ENCODE data around the gene ITFG1. TPM values are rescaled to one million over a fixed set of nuclear protein-coding genes. Genes with fewer than 3 reads are reported as not detected.

ITFG1 gene
- total and polyA plus RNA-seq, 4 experiments from 2014 or later: 26.1 to 31.3 (median 28.3) TPM

- POLR2A ChIA-PET (ENCODE audit: partially characterized antibody): no interaction called here
Measured at GRCh38 chr16:47316442-47317015, 144.3 kb downstream of the ITFG1 start.

GRCh38 chr16:47311738-47312505, 148.9 kb downstream of the ITFG1 start:
- Histone ChIP-seq H3K9me3 (ENCODE audit: control insufficient read depth in 1 of 2, low read length in 2 of 2) (no peaks in the 10 kb centered on the region), H3K27ac (ENCODE audit: low read depth, low read length) (no peak overlapping the region), H3K27me3 (ENCODE audit: insufficient read depth, low read length) (no peaks in the 10 kb centered on the region), H3K4me1 (ENCODE audit: insufficient read depth, low read length) (no peaks in the 10 kb centered on the region), H3K4me3 (ENCODE audit: low read length in 2 of 2) (no peak overlapping the region), H3K36me3 (ENCODE audit: insufficient read depth, low read length) (no peaks in the 10 kb centered on the region)
- H3K36me3 Mint-ChIP-seq: peaks cover 30 to 40% of the 10 kb centered on the region in 2 donors
- no peak for DNase-seq
- POLR2A ChIA-PET (ENCODE audit: partially characterized antibody): no interaction called here
- intact Hi-C loops (cut with micrococcal nuclease): no loop called here
- peak overlapping the region in 1 of 8 donors; percentile 15 for H3K4me3 Mint-ChIP-seq
- H3K4me1 Mint-ChIP-seq: no peaks in the 10 kb centered on the region
- H3K27me3 Mint-ChIP-seq: no peaks in the 10 kb centered on the region
- CTCF ChIA-PET (ENCODE audit: partially characterized antibody): no interaction called here
- H3K27ac Mint-ChIP-seq: no peak overlapping the region
- H3K9me3 Mint-ChIP-seq: no peaks in the 10 kb centered on the region

More at GRCh38 chr16:47316442-47317015, 144.3 kb downstream of the ITFG1 start:
- no peaks in the 10 kb centered on the region for H3K27me3 ChIP-seq (ENCODE audit: insufficient read depth, low read length)
- intact Hi-C loops (cut with micrococcal nuclease): no loop called here
- CTCF ChIA-PET (ENCODE audit: partially characterized antibody): no interaction called here
- no peaks in the 10 kb centered on the region for H3K9me3 Mint-ChIP-seq
- DNase-seq: no peak
- H3K36me3 ChIP-seq (ENCODE audit: insufficient read depth, low read length): no peaks in the 10 kb centered on the region
- H3K27ac Mint-ChIP-seq: no peak overlapping the region
- H3K27me3 Mint-ChIP-seq: no peaks in the 10 kb centered on the region
- H3K36me3 Mint-ChIP-seq: peaks cover 1 to 11% of the 10 kb centered on the region in 2 donors
- H3K4me3 Mint-ChIP-seq: no peak overlapping the region
- H3K4me3 ChIP-seq (ENCODE audit: low read length in 2 of 2): no peak overlapping the region
- no peaks in the 10 kb centered on the region for H3K4me1 ChIP-seq (ENCODE audit: insufficient read depth, low read length)
- peaks cover 0 to 2% (median 0%) of the 10 kb centered on the region in 4 donors for H3K4me1 Mint-ChIP-seq
- no peaks in the 10 kb centered on the region for H3K9me3 ChIP-seq (ENCODE audit: control insufficient read depth in 1 of 2, low read length in 2 of 2)
- H3K27ac ChIP-seq (ENCODE audit: low read depth, low read length): no peak overlapping the region

- Histone ChIP-seq H3K27ac (ENCODE audit: low read depth, low read length) (no peak overlapping the region), H3K9me3 (ENCODE audit: control insufficient read depth in 1 of 2, low read length in 2 of 2) (no peaks in the 10 kb centered on the region), H3K4me3 (ENCODE audit: low read length in 2 of 2) (no peak overlapping the region), H3K36me3 (ENCODE audit: insufficient read depth, low read length) (no peaks in the 10 kb centered on the region), H3K27me3 (ENCODE audit: insufficient read depth, low read length) (no peaks in the 10 kb centered on the region), H3K4me1 (ENCODE audit: insufficient read depth, low read length) (no peaks in the 10 kb centered on the region)
- Mint-ChIP-seq H3K4me3 (no peak overlapping the region), H3K27me3 (no peaks in the 10 kb centered on the region), H3K4me1 (no peaks in the 10 kb centered on the region), H3K9me3 (no peaks in the 10 kb centered on the region), H3K36me3 (peaks cover 30 to 42% of the 10 kb centered on the region in 2 donors), H3K27ac (no peak overlapping the region)
- DNase-seq: no peak
- ChIA-PET POLR2A (ENCODE audit: partially characterized antibody) (no interaction called here), CTCF (ENCODE audit: partially characterized antibody) (no interaction called here)
- intact Hi-C loops (cut with micrococcal nuclease): no loop called here
Measured at GRCh38 chr16:47310792-47311211, 150.1 kb downstream of the ITFG1 start.

GRCh38 chr16:47309581-47310312, 151.1 kb downstream of the ITFG1 start:
- intact Hi-C loops (cut with micrococcal nuclease): no loop called here
- no peak overlapping the region for H3K27ac Mint-ChIP-seq
- CTCF ChIA-PET (ENCODE audit: partially characterized antibody): interaction anchor here (0.7 kb wide), 2 partner anchors 29 to 645 kb away, joined by 3 read pairs; no protein-coding TSS in a partner anchor

GRCh38 chr16:47308601-47309000, 152.3 kb downstream of the ITFG1 start:
- CTCF ChIA-PET (ENCODE audit: partially characterized antibody): interaction anchor here (0.7 kb wide), 1 partner anchor 28 kb away, joined by 3 read pairs; no protein-coding TSS in a partner anchor
- no peak overlapping the region for H3K27ac Mint-ChIP-seq
- no peaks in the 10 kb centered on the region for H3K27me3 ChIP-seq (ENCODE audit: insufficient read depth, low read length)
- no peak overlapping the region for H3K27ac ChIP-seq (ENCODE audit: low read depth, low read length)
- H3K9me3 ChIP-seq (ENCODE audit: control insufficient read depth in 1 of 2, low read length in 2 of 2): no peaks in the 10 kb centered on the region
- H3K4me1 ChIP-seq (ENCODE audit: insufficient read depth, low read length): no peaks in the 10 kb centered on the region
- H3K4me1 Mint-ChIP-seq: no peaks in the 10 kb centered on the region
- intact Hi-C loops (cut with micrococcal nuclease): no loop called here
- H3K36me3 ChIP-seq (ENCODE audit: insufficient read depth, low read length): no peaks in the 10 kb centered on the region
- no peak for DNase-seq
- no peaks in the 10 kb centered on the region for H3K27me3 Mint-ChIP-seq
- POLR2A ChIA-PET (ENCODE audit: partially characterized antibody): no interaction called here
- H3K36me3 Mint-ChIP-seq: peaks cover 45 to 49% of the 10 kb centered on the region in 2 donors
- no peak overlapping the region for H3K4me3 ChIP-seq (ENCODE audit: low read length in 2 of 2)
- no peaks in the 10 kb centered on the region for H3K9me3 Mint-ChIP-seq
- H3K4me3 Mint-ChIP-seq: no peak overlapping the region

More at GRCh38 chr16:47309581-47310312, 151.1 kb downstream of the ITFG1 start:
- no peaks in the 10 kb centered on the region for H3K27me3 Mint-ChIP-seq
- Histone ChIP-seq H3K4me1 (ENCODE audit: insufficient read depth, low read length) (no peaks in the 10 kb centered on the region), H3K27ac (ENCODE audit: low read depth, low read length) (no peak overlapping the region), H3K27me3 (ENCODE audit: insufficient read depth, low read length) (no peaks in the 10 kb centered on the region), H3K9me3 (ENCODE audit: control insufficient read depth in 1 of 2, low read length in 2 of 2) (no peaks in the 10 kb centered on the region), H3K4me3 (ENCODE audit: low read length in 2 of 2) (no peak overlapping the region), H3K36me3 (ENCODE audit: insufficient read depth, low read length) (no peaks in the 10 kb centered on the region)
- POLR2A ChIA-PET (ENCODE audit: partially characterized antibody): no interaction called here
- H3K9me3 Mint-ChIP-seq: no peaks in the 10 kb centered on the region
- H3K36me3 Mint-ChIP-seq: peaks cover 39 to 47% of the 10 kb centered on the region in 2 donors
- DNase-seq: no peak
- no peaks in the 10 kb centered on the region for H3K4me1 Mint-ChIP-seq
- H3K4me3 Mint-ChIP-seq: no peak overlapping the region

GRCh38 chr16:47304563-47304962, 156.3 kb downstream of the ITFG1 start:
- H3K4me3 Mint-ChIP-seq: no peak overlapping the region
- CTCF ChIA-PET (ENCODE audit: partially characterized antibody): no interaction called here
- Histone ChIP-seq H3K4me3 (ENCODE audit: low read length in 2 of 2) (no peak overlapping the region), H3K36me3 (ENCODE audit: insufficient read depth, low read length) (no peaks in the 10 kb centered on the region), H3K9me3 (ENCODE audit: control insufficient read depth in 1 of 2, low read length in 2 of 2) (no peaks in the 10 kb centered on the region), H3K27me3 (ENCODE audit: insufficient read depth, low read length) (no peaks in the 10 kb centered on the region), H3K27ac (ENCODE audit: low read depth, low read length) (no peak overlapping the region), H3K4me1 (ENCODE audit: insufficient read depth, low read length) (no peaks in the 10 kb centered on the region)
- H3K9me3 Mint-ChIP-seq: no peaks in the 10 kb centered on the region
- POLR2A ChIA-PET (ENCODE audit: partially characterized antibody): no interaction called here
- H3K4me1 Mint-ChIP-seq: no peaks in the 10 kb centered on the region
- intact Hi-C loops (cut with micrococcal nuclease): no loop called here
- peaks cover 50 to 61% of the 10 kb centered on the region in 2 donors for H3K36me3 Mint-ChIP-seq
- no peak overlapping the region for H3K27ac Mint-ChIP-seq
- DNase-seq: no peak
- no peaks in the 10 kb centered on the region for H3K27me3 Mint-ChIP-seq

GRCh38 chr16:47299587-47299986, 161.3 kb downstream of the ITFG1 start:
- Histone ChIP-seq H3K36me3 (ENCODE audit: insufficient read depth, low read length) (no peaks in the 10 kb centered on the region), H3K27me3 (ENCODE audit: insufficient read depth, low read length) (no peaks in the 10 kb centered on the region), H3K4me3 (ENCODE audit: low read length in 2 of 2) (no peak overlapping the region), H3K4me1 (ENCODE audit: insufficient read depth, low read length) (no peaks in the 10 kb centered on the region), H3K27ac (ENCODE audit: low read depth, low read length) (no peak overlapping the region), H3K9me3 (ENCODE audit: control insufficient read depth in 1 of 2, low read length in 2 of 2) (no peaks in the 10 kb centered on the region)
- H3K4me3 Mint-ChIP-seq: no peak overlapping the region
- ChIA-PET POLR2A (ENCODE audit: partially characterized antibody) (no interaction called here), CTCF (ENCODE audit: partially characterized antibody) (no interaction called here)
- no peaks in the 10 kb centered on the region for H3K27me3 Mint-ChIP-seq
- peaks cover 53 to 73% of the 10 kb centered on the region in 2 donors for H3K36me3 Mint-ChIP-seq
- H3K9me3 Mint-ChIP-seq: peaks cover 3 to 22% (median 10%) of the 10 kb centered on the region in 8 donors
- DNase-seq: no peak
- H3K27ac Mint-ChIP-seq: no peak overlapping the region
- intact Hi-C loops (cut with micrococcal nuclease): no loop called here
- H3K4me1 Mint-ChIP-seq: no peaks in the 10 kb centered on the region
